Naive thymus-derived CD4-positive, alpha-beta T cell (primary cell): Measurements from ENCODE around the gene SPART. TPM values are rescaled to one million over a fixed set of nuclear protein-coding genes. Genes with fewer than 3 reads are reported as not detected.
A peak's percentile ranks its signal among the peaks of the same experiment; 100 is the strongest.
"Not testable (repeated sequence)": the region's sequence is repeated elsewhere in the genome, so short reads cannot be mapped to it uniquely, and the experiment has no call there.

Experiments used
- ATAC-seq: fragments of 150-1000 bp; cut with Tn5 transposase; 2 replicates; pipeline ENCODE4 v1.10.0; 2021; ENCODE audit warnings: mild to moderate bottlenecking, moderate library complexity
- CTCF ChIA-PET: fragments of 350-600 bp; sonication (Branson Sonifier 250); formaldehyde crosslinking; loops from one replicate; lab custom pipeline; 2021; ENCODE audit warnings: antibody characterized with exemption; lab: Charles Lee
- POLR2A ChIA-PET: fragments of 350-600 bp; sonication (Branson Sonifier 250); formaldehyde crosslinking; loops from one replicate; lab custom pipeline; 2021; ENCODE audit warnings: antibody characterized with exemption, inconsistent platforms; lab: Charles Lee
- DNase-seq, 9 donors: peaks; one replicate each; pipeline versions ENCODE4 v3.0.0 to v3.0.0-alpha.2; 2020 to 2022; ENCODE audit warnings: mixed read lengths in 1 of 9
- H3K27ac ChIP-seq: one replicate; pipeline ENCODE4 v1.7.0; 2013; ENCODE audit warnings: mild to moderate bottlenecking, low read depth, low read length, moderate library complexity
- H3K27me3 ChIP-seq, 2 donors: one replicate each; pipeline ENCODE4 v1.7.0; 2013; ENCODE audit warnings: low read length in 2 of 2, mild to moderate bottlenecking in 2 of 2, moderate library complexity in 2 of 2; ENCODE audit not compliant: control insufficient read depth in 2 of 2, insufficient read depth in 2 of 2
- H3K36me3 ChIP-seq, 3 experiments: 1 replicate in 2 of 3; 2 replicates in 1 of 3; pipeline ENCODE4 v1.7.0; 2013; ENCODE audit warnings: low read length in 3 of 3, mild to moderate bottlenecking in 3 of 3, moderate library complexity in 1 of 3; ENCODE audit not compliant: insufficient read depth in 3 of 3, control insufficient read depth in 2 of 3
- H3K4me1 ChIP-seq, 2 donors: one replicate each; pipeline ENCODE4 v1.7.0; 2013; ENCODE audit warnings: low read length in 2 of 2, mild to moderate bottlenecking in 2 of 2, moderate library complexity in 1 of 2; ENCODE audit not compliant: control insufficient read depth in 2 of 2, insufficient read depth in 2 of 2
- H3K4me3 ChIP-seq: 2 replicates; pipeline ENCODE4 v1.7.0; 2013; ENCODE audit warnings: mild to moderate bottlenecking, low read length
- H3K9me3 ChIP-seq, 3 experiments: 1 replicate in 2 of 3; 2 replicates in 1 of 3; pipeline ENCODE4 v1.7.0; 2013; ENCODE audit warnings: low read length in 3 of 3; ENCODE audit not compliant: control insufficient read depth in 2 of 3
- H3K27ac Mint-ChIP-seq, 9 donors: one replicate each; pipeline ENCODE4 v1.8.0; 2020 to 2022; ENCODE audit warnings: mixed read lengths in 9 of 9, mild to moderate bottlenecking in 8 of 9, moderate library complexity in 5 of 9, inconsistent platforms in 2 of 9
- H3K27me3 Mint-ChIP-seq, 5 donors: one replicate each; pipeline ENCODE4 v1.8.0; 2021 to 2022; ENCODE audit warnings: mixed read lengths in 5 of 5, mild to moderate bottlenecking in 1 of 5
- H3K36me3 Mint-ChIP-seq, 5 donors: one replicate each; pipeline ENCODE4 v1.8.0; 2020 to 2022; ENCODE audit warnings: mixed read lengths in 5 of 5, mild to moderate bottlenecking in 3 of 5, inconsistent platforms in 1 of 5
- H3K4me1 Mint-ChIP-seq, 7 donors: one replicate each; pipeline ENCODE4 v1.8.0; 2020 to 2022; ENCODE audit warnings: mixed read lengths in 7 of 7, mild to moderate bottlenecking in 3 of 7, inconsistent platforms in 1 of 7
- H3K4me3 Mint-ChIP-seq, 10 donors: one replicate each; pipeline ENCODE4 v1.8.0; 2020 to 2022; ENCODE audit warnings: mild to moderate bottlenecking in 10 of 10, mixed read lengths in 10 of 10, moderate library complexity in 6 of 10, inconsistent platforms in 2 of 10
- H3K9me3 Mint-ChIP-seq, 11 donors: one replicate each; pipeline ENCODE4 v1.8.0; 2020 to 2022; ENCODE audit warnings: mixed read lengths in 11 of 11, mild to moderate bottlenecking in 4 of 11, inconsistent platforms in 1 of 11, moderate library complexity in 1 of 11
- intact Hi-C, 2 donors: fragments of 100-400 bp; cut with micrococcal nuclease; formaldehyde crosslinking; loops; one replicate each; pipeline ENCODE4 v1.15.1; 2023
- polyA plus RNA-seq, 2 donors: library from polyadenylated mRNA; unstranded; fragments of 300-500 nt; fragmentation: Illumina TruSeq; gene quantifications; one replicate each; pipeline ENCODE4 v1.2.3, GENCODE V29; 2021
- total RNA-seq, 6 experiments: library from RNA in 5 of 6; stranded (reverse) in 5 of 6; gene quantifications; 1 replicate in 5 of 6; 2 replicates in 1 of 6; pipeline ENCODE4 v1.2.3 and lab custom pipeline; 2021 to 2026

SPART gene
- total and polyA plus RNA-seq, 7 experiments from 2014 or later: 24.8 to 67.5 (median 39.6) TPM

- ChIA-PET CTCF (no interaction called here), POLR2A (no interaction called here)
- DNase-seq (no peak), ATAC-seq (no peak)
- H3K4me1 Mint-ChIP-seq: peaks cover 0 to 5% (median 0%) of the 10 kb centered on the region in 7 donors
- intact Hi-C loops: no loop called here
- Histone ChIP-seq H3K9me3 (no peaks in the 10 kb centered on the region), H3K27ac (no peak overlapping the region), H3K4me3 (no peak overlapping the region), H3K4me1 (no peaks in the 10 kb centered on the region), H3K27me3 (no peaks in the 10 kb centered on the region), H3K36me3 (peaks cover 0 to 40% (median 0%) of the 10 kb centered on the region in 3 experiments)
- H3K36me3 Mint-ChIP-seq: peaks cover 15 to 72% (median 33%) of the 10 kb centered on the region in 5 donors
- H3K4me3 Mint-ChIP-seq: no peak overlapping the region
- H3K27ac Mint-ChIP-seq: no peak overlapping the region
- H3K27me3 Mint-ChIP-seq: no peaks in the 10 kb centered on the region
- H3K9me3 Mint-ChIP-seq: no peaks in the 10 kb centered on the region
Measured at GRCh38 chr13:36313047-36313969, 32.9 kb downstream of the SPART start.

GRCh38 chr13:36310417-36311108 is 35.6 kb downstream of the SPART start:
- ChIA-PET CTCF (interaction anchor here (1.2 kb wide), 1 partner anchor 29 kb away, joined by 3 read pairs; no protein-coding TSS in a partner anchor), POLR2A (no interaction called here)
- Mint-ChIP-seq H3K27me3 (no peaks in the 10 kb centered on the region), H3K9me3 (no peaks in the 10 kb centered on the region), H3K4me3 (no peak overlapping the region), H3K36me3 (peaks cover 15 to 54% (median 33%) of the 10 kb centered on the region in 5 donors), H3K27ac (no peak overlapping the region), H3K4me1 (peaks cover 0 to 5% (median 0%) of the 10 kb centered on the region in 7 donors)
- DNase-seq: no peak
- no peak overlapping the region for H3K27ac ChIP-seq
- no peak overlapping the region for H3K4me3 ChIP-seq
- H3K36me3 ChIP-seq: peaks cover 0 to 39% (median 0%) of the 10 kb centered on the region in 3 experiments
- no peaks in the 10 kb centered on the region for H3K27me3 ChIP-seq
- intact Hi-C loops: no loop called here
- no peaks in the 10 kb centered on the region for H3K4me1 ChIP-seq
- H3K9me3 ChIP-seq: no peaks in the 10 kb centered on the region
- no peak for ATAC-seq

GRCh38 chr13:36302289-36302688 is 43.9 kb downstream of the SPART start:
- Mint-ChIP-seq H3K36me3 (peaks cover 5 to 21% (median 12%) of the 10 kb centered on the region in 5 donors), H3K9me3 (no peaks in the 10 kb centered on the region), H3K27me3 (peaks cover 12 to 28% (median 18%) of the 10 kb centered on the region in 5 donors), H3K4me1 (peaks cover 0 to 11% (median 7%) of the 10 kb centered on the region in 7 donors), H3K4me3 (no peak overlapping the region), H3K27ac (no peak overlapping the region)
- H3K36me3 ChIP-seq: peaks cover 0 to 4% (median 0%) of the 10 kb centered on the region in 3 experiments
- H3K4me1 ChIP-seq: no peaks in the 10 kb centered on the region
- ATAC-seq: no peak
- CTCF ChIA-PET: no interaction called here
- DNase-seq: no peak
- POLR2A ChIA-PET: no interaction called here
- no peak overlapping the region for H3K4me3 ChIP-seq
- no peak overlapping the region for H3K27ac ChIP-seq
- intact Hi-C loops: no loop called here
- H3K27me3 ChIP-seq: no peaks in the 10 kb centered on the region
- no peaks in the 10 kb centered on the region for H3K9me3 ChIP-seq

GRCh38 chr13:36299469-36299868 is 46.7 kb downstream of the SPART start:
- ATAC-seq, H3K4me1 ChIP-seq, H3K9me3 ChIP-seq, H3K4me3 ChIP-seq, POLR2A ChIA-PET, H3K27me3 ChIP-seq, DNase-seq, H3K36me3 ChIP-seq, H3K9me3 Mint-ChIP-seq, CTCF ChIA-PET, H3K27ac ChIP-seq: not testable (repeated sequence)
- H3K27ac Mint-ChIP-seq: peak overlapping the region in 1 of 9 donors; percentile 5
- H3K36me3 Mint-ChIP-seq: peaks cover 4 to 15% (median 5%) of the 10 kb centered on the region in 5 donors
- peaks cover 4 to 18% (median 13%) of the 10 kb centered on the region in 7 donors for H3K4me1 Mint-ChIP-seq
- intact Hi-C loops: loop anchor here in 1 of 2 donors (5.0 kb wide), 1 partner anchor 48 kb away; the partner anchor contains the start of gene SPART
- H3K27me3 Mint-ChIP-seq: peaks cover 17 to 40% (median 30%) of the 10 kb centered on the region in 5 donors
- peak overlapping the region in 1 of 10 donors; percentile 13 for H3K4me3 Mint-ChIP-seq

GRCh38 chr13:36298535-36299068 is 47.6 kb downstream of the SPART start:
- POLR2A ChIA-PET: no interaction called here

More at GRCh38 chr13:36298535-36299068, 47.6 kb downstream of the SPART start:
- peak overlapping the region in 1 of 9 donors; percentile 66 for H3K27ac Mint-ChIP-seq
- H3K9me3 Mint-ChIP-seq: no peaks in the 10 kb centered on the region
- no peaks in the 10 kb centered on the region for H3K4me1 ChIP-seq
- H3K9me3 ChIP-seq: no peaks in the 10 kb centered on the region
- H3K36me3 Mint-ChIP-seq: peaks cover 0 to 7% (median 0%) of the 10 kb centered on the region in 5 donors
- no peaks in the 10 kb centered on the region for H3K36me3 ChIP-seq
- no peaks in the 10 kb centered on the region for H3K27me3 ChIP-seq
- H3K27me3 Mint-ChIP-seq: peaks cover 17 to 45% (median 32%) of the 10 kb centered on the region in 5 donors
- CTCF ChIA-PET: no interaction called here
- peak overlapping the region in 9 of 10 donors; percentile 81 to 92 (median 89) for H3K4me3 Mint-ChIP-seq
- DNase-seq (no peak), ATAC-seq (no peak)
- H3K4me1 Mint-ChIP-seq: peaks cover 4 to 18% (median 13%) of the 10 kb centered on the region in 7 donors
- H3K4me3 ChIP-seq: no peak overlapping the region
- H3K27ac ChIP-seq: no peak overlapping the region
- intact Hi-C loops: loop anchor here in 1 of 2 donors (5.0 kb wide), 1 partner anchor 49 kb away; the partner anchor contains the start of gene SPART
